ENCODE results near the gene PRKCH. TPM values are rescaled to one million over a fixed set of nuclear protein-coding genes. Genes with fewer than 3 reads are reported as not detected.
A peak's percentile ranks its signal among the peaks of the same experiment; 100 is the strongest.

Gene PRKCH
- total RNA-seq, 1 experiment from 2014 or later = 12.4 TPM

GRCh38 chr14:61458766-61459165 lies 137.4 kb downstream of the PRKCH start:
- ChIA-PET CTCF (interaction anchor here (1.2 to 1.6 kb wide), 2 partner anchors 168 to 379 kb away, joined by 3 to 6 read pairs; no protein-coding TSS in a partner anchor), POLR2A (no interaction called here)
- Mint-ChIP-seq H3K27me3 (ENCODE audit: insufficient read depth, unreplicated experiment) (no peaks in the 10 kb centered on the region), H3K27ac (ENCODE audit: low read depth, unreplicated experiment) (no peak overlapping the region), H3K9me3 (ENCODE audit: unreplicated experiment) (no peaks in the 10 kb centered on the region), H3K4me1 (ENCODE audit: insufficient read depth, unreplicated experiment) (peaks cover 14% of the 10 kb centered on the region), H3K36me3 (ENCODE audit: insufficient read depth, unreplicated experiment) (peaks cover 11% of the 10 kb centered on the region), H3K4me3 (ENCODE audit: unreplicated experiment) (no peak overlapping the region)
- BruUV-seq (replicated peaks) = no TSS peak
- no peak for TF ChIP-seq CTCF (IDR thresholded peaks at IDR 0.05; ENCODE audit: unreplicated experiment)
- intact Hi-C loops (cut with micrococcal nuclease) = no loop called here
- no peak for DNase-seq (ENCODE audit: unreplicated experiment)

- no peaks in the 10 kb centered on the region for H3K9me3 Mint-ChIP-seq (ENCODE audit: unreplicated experiment)
- no peak overlapping the region for H3K4me3 Mint-ChIP-seq (ENCODE audit: unreplicated experiment)
- intact Hi-C loops (cut with micrococcal nuclease) = no loop called here
- POLR2A ChIA-PET = interaction anchor here (2.5 kb wide), 1 partner anchor 137 kb away, joined by 8 read pairs; the partner anchor contains the start of gene PRKCH
- H3K36me3 Mint-ChIP-seq (ENCODE audit: insufficient read depth, unreplicated experiment) = peaks cover 11% of the 10 kb centered on the region
- no peak overlapping the region for H3K27ac Mint-ChIP-seq (ENCODE audit: low read depth, unreplicated experiment)
- CTCF ChIA-PET = interaction anchor here (0.6 to 2.0 kb wide), 5 partner anchors 14 to 668 kb away, joined by 3 to 6 read pairs (median 4); no protein-coding TSS in a partner anchor
- H3K4me1 Mint-ChIP-seq (ENCODE audit: insufficient read depth, unreplicated experiment) = peaks cover 14% of the 10 kb centered on the region
- no peaks in the 10 kb centered on the region for H3K27me3 Mint-ChIP-seq (ENCODE audit: insufficient read depth, unreplicated experiment)
- DNase-seq (ENCODE audit: unreplicated experiment) = no peak
- TF ChIP-seq CTCF (IDR thresholded peaks at IDR 0.05; ENCODE audit: unreplicated experiment) = no peak
- BruUV-seq (replicated peaks) = no TSS peak
These were observed 137.8 kb downstream of the PRKCH start for GRCh38 chr14:61459229-61459628.

- intact Hi-C loops (cut with micrococcal nuclease) = no loop called here
- ChIA-PET POLR2A (interaction anchor here (0.6 to 2.5 kb wide), 4 partner anchors 138 to 290 kb away, joined by 3 to 8 read pairs (median 4); partner anchors contain the start of genes HIF1A and PRKCH), CTCF (interaction anchor here (1.2 to 5.0 kb wide), 9 partner anchors 10 to 668 kb away, joined by 3 to 62 read pairs (median 5); no protein-coding TSS in a partner anchor)
- Mint-ChIP-seq H3K4me1 (ENCODE audit: insufficient read depth, unreplicated experiment) (peaks cover 14% of the 10 kb centered on the region), H3K27me3 (ENCODE audit: insufficient read depth, unreplicated experiment) (no peaks in the 10 kb centered on the region), H3K36me3 (ENCODE audit: insufficient read depth, unreplicated experiment) (peaks cover 11% of the 10 kb centered on the region), H3K4me3 (ENCODE audit: unreplicated experiment) (no peak overlapping the region), H3K9me3 (ENCODE audit: unreplicated experiment) (no peaks in the 10 kb centered on the region), H3K27ac (ENCODE audit: low read depth, unreplicated experiment) (no peak overlapping the region)
- BruUV-seq (replicated peaks) = no TSS peak
- no peak for DNase-seq (ENCODE audit: unreplicated experiment)
- no peak for TF ChIP-seq CTCF (IDR thresholded peaks at IDR 0.05; ENCODE audit: unreplicated experiment)
These were observed 138.7 kb downstream of the PRKCH start for GRCh38 chr14:61460063-61460462.

- no peaks in the 10 kb centered on the region for H3K27me3 Mint-ChIP-seq (ENCODE audit: insufficient read depth, unreplicated experiment)
- DNase-seq (ENCODE audit: unreplicated experiment) = peak; percentile 59
- ChIA-PET POLR2A (interaction anchor here (0.6 to 2.5 kb wide), 10 partner anchors 10 to 377 kb away, joined by 3 to 8 read pairs (median 4); partner anchors contain the start of genes HIF1A and PRKCH), CTCF (interaction anchor here (0.6 to 5.0 kb wide), 28 partner anchors 9 to 739 kb away, joined by 3 to 62 read pairs (median 4); no protein-coding TSS in a partner anchor)
- peaks cover 18% of the 10 kb centered on the region for H3K4me1 Mint-ChIP-seq (ENCODE audit: insufficient read depth, unreplicated experiment)
- peaks cover 11% of the 10 kb centered on the region for H3K36me3 Mint-ChIP-seq (ENCODE audit: insufficient read depth, unreplicated experiment)
- intact Hi-C loops (cut with micrococcal nuclease) = loop anchor here (1.0 kb wide), 1 partner anchor 376 kb away; no protein-coding TSS in a partner anchor
- no peak for TF ChIP-seq CTCF (IDR thresholded peaks at IDR 0.05; ENCODE audit: unreplicated experiment)
- BruUV-seq (replicated peaks) = no TSS peak
- peak overlapping the region; percentile 22 for H3K27ac Mint-ChIP-seq (ENCODE audit: low read depth, unreplicated experiment)
- no peak overlapping the region for H3K4me3 Mint-ChIP-seq (ENCODE audit: unreplicated experiment)
- no peaks in the 10 kb centered on the region for H3K9me3 Mint-ChIP-seq (ENCODE audit: unreplicated experiment)
These were observed 139.6 kb downstream of the PRKCH start for GRCh38 chr14:61460718-61461611.

All from MCF 10A (cell line).